ENCODE results near the gene PSMD13.

The PSMD13 gene

DNA sequence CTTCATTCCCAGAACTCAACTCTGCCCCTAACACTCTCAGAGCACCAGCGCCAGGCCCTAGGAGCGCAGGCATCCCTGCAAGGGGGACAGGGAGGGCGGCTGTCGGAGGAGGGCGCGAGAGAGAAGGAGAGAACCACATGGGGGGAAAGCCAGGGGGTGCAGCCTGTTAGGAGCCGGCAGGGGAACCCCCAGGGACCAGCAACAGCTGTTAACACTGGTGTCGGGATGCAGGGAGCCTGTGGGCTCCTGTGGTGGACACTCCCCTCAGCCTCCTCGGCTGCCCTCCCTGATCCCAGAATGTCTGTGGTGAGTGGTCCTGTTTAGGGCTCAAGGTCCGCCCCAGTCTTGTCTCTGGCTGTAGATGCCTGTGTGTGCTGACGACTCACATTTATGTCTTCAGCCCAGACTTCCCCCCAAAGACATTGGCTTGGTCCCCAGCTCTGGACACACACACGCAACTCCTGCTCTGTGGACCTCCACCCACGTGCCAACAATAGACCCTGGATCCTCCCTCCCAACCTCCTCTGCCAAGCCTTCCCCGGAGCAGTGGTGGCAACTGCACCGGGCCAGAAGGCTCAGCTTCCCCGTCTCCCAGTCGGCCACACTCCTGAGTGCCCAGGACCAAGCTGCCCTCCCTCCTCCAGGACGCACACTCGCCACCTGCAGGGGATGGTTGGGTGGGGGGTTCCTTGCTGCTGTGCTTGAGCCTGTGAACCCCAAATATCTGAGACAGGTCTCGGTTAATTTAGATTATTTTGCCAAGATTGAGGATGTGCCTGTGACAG lies 63.4 kb downstream of the PSMD13 start:
- Histone ChIP-seq H3K36me3 (replicated peaks; ENCODE audit: insufficient read depth, low read length) (no peaks in the 10 kb centered on the region), H3K79me2 (ENCODE audit: low read length) (no peaks in the 10 kb centered on the region), H3K9ac (ENCODE audit: low read length) (no peak overlapping the region), H3K9me3 (replicated peaks; ENCODE audit: insufficient read depth, low read length) (no peaks in the 10 kb centered on the region), H3K27me3 (replicated peaks; ENCODE audit: insufficient read depth, low read length) (peaks cover 54% of the 10 kb centered on the region), H4K20me1 (ENCODE audit: insufficient read depth, low read length) (no peaks in the 10 kb centered on the region), H3K9me2 (replicated peaks; ENCODE audit: insufficient read depth, low read length) (no peaks in the 10 kb centered on the region), H3K4me2 (ENCODE audit: low read depth, low read length) (no peak overlapping the region), H3K4me3 (ENCODE audit: low read length) (no peak overlapping the region), H2AFZ (ENCODE audit: low read length) (no peak overlapping the region), H3K27ac (ENCODE audit: low read length) (no peak overlapping the region), H3K4me1 (ENCODE audit: low read length) (no peaks in the 10 kb centered on the region), H3F3A (ENCODE audit: insufficient read depth, low read length) (no peaks in the 10 kb centered on the region)
- DNase-seq, result no peak
- TF ChIP-seq, protein P1, sequence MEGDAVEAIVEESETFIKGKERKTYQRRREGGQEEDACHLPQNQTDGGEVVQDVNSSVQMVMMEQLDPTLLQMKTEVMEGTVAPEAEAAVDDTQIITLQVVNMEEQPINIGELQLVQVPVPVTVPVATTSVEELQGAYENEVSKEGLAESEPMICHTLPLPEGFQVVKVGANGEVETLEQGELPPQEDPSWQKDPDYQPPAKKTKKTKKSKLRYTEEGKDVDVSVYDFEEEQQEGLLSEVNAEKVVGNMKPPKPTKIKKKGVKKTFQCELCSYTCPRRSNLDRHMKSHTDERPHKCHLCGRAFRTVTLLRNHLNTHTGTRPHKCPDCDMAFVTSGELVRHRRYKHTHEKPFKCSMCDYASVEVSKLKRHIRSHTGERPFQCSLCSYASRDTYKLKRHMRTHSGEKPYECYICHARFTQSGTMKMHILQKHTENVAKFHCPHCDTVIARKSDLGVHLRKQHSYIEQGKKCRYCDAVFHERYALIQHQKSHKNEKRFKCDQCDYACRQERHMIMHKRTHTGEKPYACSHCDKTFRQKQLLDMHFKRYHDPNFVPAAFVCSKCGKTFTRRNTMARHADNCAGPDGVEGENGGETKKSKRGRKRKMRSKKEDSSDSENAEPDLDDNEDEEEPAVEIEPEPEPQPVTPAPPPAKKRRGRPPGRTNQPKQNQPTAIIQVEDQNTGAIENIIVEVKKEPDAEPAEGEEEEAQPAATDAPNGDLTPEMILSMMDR (IDR thresholded peaks at IDR 0.05; ENCODE audit: low read length), result no peak
- no peak for TF ChIP-seq EZH2 (optimal IDR thresholded peaks at IDR 0.05; ENCODE audit: low read depth, low read length)
- TF ChIP-seq EZH2phosphoT487 (IDR thresholded peaks at IDR 0.05; ENCODE audit: low read length), result no peak

All from MM.1S (cell line).